MM.1S (cell line): Measurements from ENCODE around the gene POLRMT.

Experiments
- DNase-seq: peaks from one replicate; pipeline ENCODE4 v3.0.0-alpha.2; 2015
- H2AFZ ChIP-seq: fragments of 300-600 bp; sonication (generic); 2 replicates; pipeline ENCODE4 v1.6.0; 2016; ENCODE audit warnings: antibody characterized with exemption, low read length
- H3F3A ChIP-seq: fragments of 300-600 bp; sonication (generic); 2 replicates; pipeline ENCODE4 v1.6.1; 2016; ENCODE audit warnings: mild to moderate bottlenecking, antibody characterized with exemption, low read length, moderate library complexity, mixed read lengths; ENCODE audit not compliant: insufficient read depth
- H3K27ac ChIP-seq: fragments of 300-600 bp; sonication (generic); 2 replicates; pipeline ENCODE4 v1.5.1; 2016; ENCODE audit warnings: mild to moderate bottlenecking, low read length
- H3K27me3 ChIP-seq: fragments of 300-600 bp; sonication (generic); replicated peaks from 2 replicates; pipeline ENCODE4 v1.6.0; 2016; ENCODE audit warnings: low read length; ENCODE audit not compliant: insufficient read depth
- H3K36me3 ChIP-seq: fragments of 300-600 bp; sonication (generic); replicated peaks from 2 replicates; pipeline ENCODE4 v1.6.1; 2016; ENCODE audit warnings: mild to moderate bottlenecking, low read length, mixed read lengths; ENCODE audit not compliant: insufficient read depth
- H3K4me1 ChIP-seq: fragments of 300-600 bp; sonication (generic); 2 replicates; pipeline ENCODE4 v1.6.1; 2016; ENCODE audit warnings: low read length, mixed read lengths
- H3K4me2 ChIP-seq: fragments of 300-600 bp; sonication (generic); 2 replicates; pipeline ENCODE4 v1.6.0; 2016; ENCODE audit warnings: low read depth, low read length
- H3K4me3 ChIP-seq: fragments of 300-600 bp; sonication (generic); 2 replicates; pipeline ENCODE4 v1.5.1; 2016; ENCODE audit warnings: low read length, mixed read lengths
- H3K79me2 ChIP-seq: fragments of 300-600 bp; sonication (generic); 2 replicates; pipeline ENCODE4 v1.6.1; 2016; ENCODE audit warnings: mixed run types, low read length, mixed read lengths
- H3K9ac ChIP-seq: fragments of 300-600 bp; sonication (generic); 2 replicates; pipeline ENCODE4 v1.6.1; 2016; ENCODE audit warnings: low read length, mixed read lengths
- H3K9me2 ChIP-seq: fragments of 300-600 bp; sonication (generic); replicated peaks from 2 replicates; pipeline ENCODE4 v1.6.1; 2016; ENCODE audit warnings: mild to moderate bottlenecking, low read length, mixed read lengths; ENCODE audit not compliant: insufficient read depth
- H3K9me3 ChIP-seq: fragments of 300-600 bp; sonication (generic); replicated peaks from 2 replicates; pipeline ENCODE4 v1.6.1; 2016; ENCODE audit warnings: mild to moderate bottlenecking, low read length, mixed read lengths; ENCODE audit not compliant: insufficient read depth
- H4K20me1 ChIP-seq: fragments of 300-600 bp; sonication (generic); 2 replicates; pipeline ENCODE4 v1.6.1; 2016; ENCODE audit warnings: mild to moderate bottlenecking, low read length, moderate library complexity, mixed read lengths; ENCODE audit not compliant: insufficient read depth
- CTCF ChIP-seq: fragments of 300-600 bp; sonication (generic); IDR thresholded peaks from 2 replicates; pipeline ENCODE4 v1.5.1; 2016; ENCODE audit warnings: antibody characterized with exemption, low read length, mixed read lengths
- EZH2 ChIP-seq: fragments of 300-600 bp; sonication (generic); optimal IDR thresholded peaks from 2 replicates; pipeline ENCODE3; 2017; ENCODE audit warnings: low read depth, mild to moderate bottlenecking, antibody characterized with exemption, low read length, mixed read lengths
- EZH2phosphoT487 ChIP-seq: fragments of 300-600 bp; sonication (generic); IDR thresholded peaks from 2 replicates; pipeline ENCODE4 v1.6.1; 2018; ENCODE audit warnings: antibody characterized with exemption, low read length

The POLRMT gene

GRCh38 chr19:590750-591098, 42.6 kb downstream of the POLRMT start:
- no peak overlapping the region for H3K9ac ChIP-seq
- H3K27me3 ChIP-seq: peaks cover 74% of the 10 kb centered on the region

GRCh38 chr19:590396-590745, 43.0 kb downstream of the POLRMT start:
- Histone ChIP-seq H3K79me2 (no peaks in the 10 kb centered on the region), H2AFZ (no peak overlapping the region), H3K27me3 (peaks cover 70% of the 10 kb centered on the region), H4K20me1 (no peaks in the 10 kb centered on the region), H3K9ac (no peak overlapping the region), H3K9me3 (no peaks in the 10 kb centered on the region), H3K4me2 (no peak overlapping the region), H3K36me3 (no peaks in the 10 kb centered on the region), H3K9me2 (no peaks in the 10 kb centered on the region), H3K27ac (no peak overlapping the region), H3K4me3 (no peak overlapping the region), H3F3A (no peaks in the 10 kb centered on the region), H3K4me1 (no peaks in the 10 kb centered on the region)
- DNase-seq: no peak
- TF ChIP-seq EZH2 (no peak), EZH2phosphoT487 (no peak), CTCF (no peak)

More at GRCh38 chr19:590750-591098, 42.6 kb downstream of the POLRMT start:
- H3K79me2 ChIP-seq: no peaks in the 10 kb centered on the region
- H3K27ac ChIP-seq: no peak overlapping the region
- no peak overlapping the region for H3K4me2 ChIP-seq
- H4K20me1 ChIP-seq: no peaks in the 10 kb centered on the region
- no peaks in the 10 kb centered on the region for H3K36me3 ChIP-seq
- DNase-seq: no peak
- no peak overlapping the region for H3K4me3 ChIP-seq
- TF ChIP-seq EZH2phosphoT487 (no peak), EZH2 (no peak), CTCF (no peak)
- no peaks in the 10 kb centered on the region for H3K9me3 ChIP-seq
- H3F3A ChIP-seq: no peaks in the 10 kb centered on the region
- no peaks in the 10 kb centered on the region for H3K4me1 ChIP-seq
- H2AFZ ChIP-seq: no peak overlapping the region
- no peaks in the 10 kb centered on the region for H3K9me2 ChIP-seq

GRCh38 chr19:589693-590395, 43.5 kb downstream of the POLRMT start, which contains the start of gene HCN2:
TSS of gene HCN2 (plus strand) at chr19:589881. CDS start at chr19:589946, 65 bp downstream.
- H3K36me3 ChIP-seq: no peaks in the 10 kb centered on the region
- no peaks in the 10 kb centered on the region for H3K9me3 ChIP-seq
- no peaks in the 10 kb centered on the region for H4K20me1 ChIP-seq
- no peaks in the 10 kb centered on the region for H3F3A ChIP-seq
- no peak for DNase-seq
- H3K27me3 ChIP-seq: peaks cover 65% of the 10 kb centered on the region
- H3K9me2 ChIP-seq: no peaks in the 10 kb centered on the region
- H3K9ac ChIP-seq: no peak within 1 kb of the TSS
- no peaks in the 10 kb centered on the region for H3K4me1 ChIP-seq
- no peak for TF ChIP-seq EZH2
- TF ChIP-seq CTCF: no peak
- no peak for TF ChIP-seq EZH2phosphoT487
- H3K79me2 ChIP-seq: no peaks in the 10 kb centered on the region
- H2AFZ ChIP-seq: no peak within 1 kb of the TSS
- H3K4me2 ChIP-seq: no peak within 1 kb of the TSS
- H3K27ac ChIP-seq: no peak within 1 kb of the TSS
- H3K4me3 ChIP-seq: no peak within 1 kb of the TSS
